ENCODE results near the gene LAMB3. TPM values are rescaled to one million over a fixed set of nuclear protein-coding genes. Genes with fewer than 3 reads are reported as not detected.

Gene LAMB3
- total RNA-seq, 2 experiments from 2014 or later = 0.25 to 0.31 TPM

- Mint-ChIP-seq H3K27me3 (peaks cover 40% of the 10 kb centered on the region), H3K4me3 (peak overlapping the region; percentile 13), H3K36me3 (ENCODE audit: low read depth) (no peaks in the 10 kb centered on the region), H3K4me1 (ENCODE audit: low read depth) (peaks cover 12% of the 10 kb centered on the region), H3K27ac (no peak overlapping the region), H3K9me3 (no peaks in the 10 kb centered on the region)
- Histone ChIP-seq H3K9me3 (ENCODE audit: control insufficient read depth in 1 of 2, insufficient read depth in 1 of 2, low read length in 2 of 2) (no peaks in the 10 kb centered on the region), H3K36me3 (ENCODE audit: insufficient read depth, low read length) (no peaks in the 10 kb centered on the region), H3K4me3 (ENCODE audit: low read length) (no peak overlapping the region), H3K27me3 (ENCODE audit: control insufficient read depth in 1 of 2, insufficient read depth in 2 of 2, low read length in 2 of 2) (no peaks in the 10 kb centered on the region), H3K27ac (ENCODE audit: low read depth in 1 of 2, low read length in 2 of 2) (no peak overlapping the region), H3K4me1 (ENCODE audit: insufficient read depth, low read length) (peaks cover 8% of the 10 kb centered on the region)
- ATAC-seq (ENCODE audit: poor library complexity) = peak; percentile 81
- POLR2A ChIA-PET = interaction anchor here (1.0 kb wide), 2 partner anchors 41 to 123 kb away, joined by 3 read pairs; no protein-coding TSS in a partner anchor
- intact Hi-C loops (cut with DNase I, micrococcal nuclease) = loop anchor here (1.0 to 10.0 kb wide), 7 partner anchors 57 to 1547 kb away; no protein-coding TSS in a partner anchor
- CTCF ChIA-PET = interaction anchor here (0.6 to 1.5 kb wide), 11 partner anchors 9 to 180 kb away, joined by 3 to 4 read pairs (median 3); partner anchors contain the start of gene LAMB3
- peak; percentile 60 to 87 (median 70) for DNase-seq
- TF ChIP-seq CTCF (IDR thresholded peaks at IDR 0.05) = peak; percentile 94
These were observed 82.6 kb downstream of the LAMB3 start for GRCh38 chr1:209569455-209570207.

DNA sequence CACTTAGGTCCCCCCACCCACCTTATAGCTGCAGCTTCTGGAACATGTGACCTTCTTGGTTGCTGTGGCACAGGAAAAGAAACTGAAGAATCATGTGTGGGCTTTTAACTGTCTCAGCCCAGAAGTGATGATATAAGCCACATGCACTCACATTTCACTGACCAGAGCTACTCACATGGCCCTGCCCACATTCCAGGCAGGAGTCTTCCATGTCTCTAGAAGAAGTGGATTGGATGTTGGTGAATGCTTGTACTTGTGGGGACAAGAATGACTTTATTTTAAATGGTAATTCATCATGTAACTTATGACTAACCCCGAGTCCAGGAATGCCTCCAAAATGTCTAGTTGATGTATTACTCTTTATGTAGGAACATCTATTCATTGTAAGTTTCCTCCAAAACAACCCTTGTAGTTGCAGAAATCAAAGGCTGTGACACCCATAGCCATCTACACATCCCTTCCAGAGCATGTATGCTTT lies 84.5 kb downstream of the LAMB3 start:
- H3K36me3 ChIP-seq (ENCODE audit: insufficient read depth, low read length) = no peaks in the 10 kb centered on the region
- no peak overlapping the region for H3K27ac ChIP-seq (ENCODE audit: low read depth in 1 of 2, low read length in 2 of 2)
- Mint-ChIP-seq H3K9me3 (no peaks in the 10 kb centered on the region), H3K36me3 (ENCODE audit: low read depth) (no peaks in the 10 kb centered on the region), H3K27ac (no peak overlapping the region), H3K4me3 (no peak overlapping the region), H3K4me1 (ENCODE audit: low read depth) (peaks cover 12% of the 10 kb centered on the region), H3K27me3 (peaks cover 54% of the 10 kb centered on the region)
- no peak overlapping the region for H3K4me3 ChIP-seq (ENCODE audit: low read length)
- H3K27me3 ChIP-seq (ENCODE audit: control insufficient read depth in 1 of 2, insufficient read depth in 2 of 2, low read length in 2 of 2) = no peaks in the 10 kb centered on the region
- POLR2A ChIA-PET = no interaction called here
- no peak for TF ChIP-seq CTCF (IDR thresholded peaks at IDR 0.05)
- intact Hi-C loops (cut with DNase I, micrococcal nuclease) = loop anchor here (2.0 to 5.0 kb wide), 4 partner anchors 59 to 1545 kb away; no protein-coding TSS in a partner anchor
- no peak for DNase-seq
- H3K9me3 ChIP-seq (ENCODE audit: control insufficient read depth in 1 of 2, insufficient read depth in 1 of 2, low read length in 2 of 2) = no peaks in the 10 kb centered on the region
- CTCF ChIA-PET = no interaction called here
- peaks cover 8% of the 10 kb centered on the region for H3K4me1 ChIP-seq (ENCODE audit: insufficient read depth, low read length)
- ATAC-seq (ENCODE audit: poor library complexity) = no peak

DNA sequence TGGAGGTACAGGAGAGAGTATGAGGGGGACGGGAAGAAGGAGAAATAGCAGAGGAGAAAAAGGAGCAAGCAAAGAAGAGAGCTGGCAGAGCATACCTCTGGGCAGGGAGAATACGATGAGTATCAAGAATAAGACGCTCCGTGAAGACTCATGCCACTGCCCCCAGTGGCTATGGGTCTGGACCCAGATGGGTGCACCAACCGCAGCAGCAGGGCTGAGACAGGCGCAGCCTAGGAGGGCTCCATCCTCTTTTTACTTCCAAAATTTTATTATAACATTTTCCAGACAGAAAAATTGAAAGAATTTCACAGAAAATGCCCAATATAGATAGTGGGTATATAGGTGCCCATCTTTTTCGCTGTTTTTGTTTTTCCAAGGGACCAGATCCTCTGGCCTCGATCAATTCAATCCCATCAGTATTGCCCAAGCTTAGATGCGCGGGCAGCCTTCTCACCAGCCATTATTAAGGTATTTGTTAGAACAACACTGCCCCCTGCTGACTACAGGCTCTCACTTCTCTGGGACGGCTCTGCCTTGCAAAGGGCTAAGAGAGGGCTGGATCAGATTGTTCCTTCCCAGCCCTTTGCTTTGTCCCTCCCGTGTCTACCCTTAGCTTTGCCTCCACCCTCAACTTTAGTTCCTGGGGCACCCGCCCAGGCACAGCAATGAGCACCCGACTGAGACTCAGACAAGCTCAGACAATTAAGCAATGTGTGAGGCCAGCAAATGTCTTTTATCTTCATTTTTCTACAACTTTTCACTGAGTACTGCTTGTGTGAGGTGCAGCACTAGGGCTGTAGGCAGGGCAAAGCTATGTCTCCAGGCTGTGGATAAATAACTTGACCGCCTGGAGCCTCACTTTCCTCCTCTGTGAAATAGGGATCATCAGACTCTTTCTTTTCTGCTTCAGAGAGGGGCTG lies 86.2 kb downstream of the LAMB3 start:
- no peaks in the 10 kb centered on the region for H3K9me3 ChIP-seq (ENCODE audit: control insufficient read depth in 1 of 2, insufficient read depth in 1 of 2, low read length in 2 of 2)
- POLR2A ChIA-PET = no interaction called here
- CTCF ChIA-PET = interaction anchor here (0.8 to 1.9 kb wide), 5 partner anchors 10 to 914 kb away, joined by 3 to 8 read pairs (median 3); no protein-coding TSS in a partner anchor
- peaks cover 8% of the 10 kb centered on the region for H3K4me1 ChIP-seq (ENCODE audit: insufficient read depth, low read length)
- H3K27me3 ChIP-seq (ENCODE audit: control insufficient read depth in 1 of 2, insufficient read depth in 2 of 2, low read length in 2 of 2) = no peaks in the 10 kb centered on the region
- H3K27ac ChIP-seq (ENCODE audit: low read depth in 1 of 2, low read length in 2 of 2) = no peak overlapping the region
- no peaks in the 10 kb centered on the region for H3K36me3 ChIP-seq (ENCODE audit: insufficient read depth, low read length)
- ATAC-seq (ENCODE audit: poor library complexity) (peak; percentile 89), DNase-seq (peak; percentile 49 to 84 (median 62))
- Mint-ChIP-seq H3K27ac (no peak overlapping the region), H3K9me3 (no peaks in the 10 kb centered on the region), H3K4me3 (no peak overlapping the region), H3K4me1 (ENCODE audit: low read depth) (peaks cover 12% of the 10 kb centered on the region), H3K27me3 (peaks cover 67% of the 10 kb centered on the region), H3K36me3 (ENCODE audit: low read depth) (no peaks in the 10 kb centered on the region)
- H3K4me3 ChIP-seq (ENCODE audit: low read length) = no peak overlapping the region
- TF ChIP-seq CTCF (IDR thresholded peaks at IDR 0.05) = peak; percentile 74
- intact Hi-C loops (cut with DNase I, micrococcal nuclease) = loop anchor here (2.0 to 5.0 kb wide), 3 partner anchors 361 to 1544 kb away; no protein-coding TSS in a partner anchor
